Measurements from ENCODE around the gene TREML1.

- no peak for TF ChIP-seq CTCF (IDR thresholded peaks at IDR 0.05)
- no peak for TF ChIP-seq POLR2A (IDR thresholded peaks at IDR 0.05)
- no peak for TF ChIP-seq POLR2AphosphoS5 (IDR thresholded peaks at IDR 0.05)
- TF ChIP-seq EP300 (IDR thresholded peaks at IDR 0.05), result no peak
Observed at GRCh38 chr6:41200901-41201763, 47.0 kb upstream of the TREML1 start, which contains the start of gene TREML2.

Data from sigmoid colon (tissue), 4 donors.